ENCODE data around the gene GAPT.

Gene GAPT

DNA sequence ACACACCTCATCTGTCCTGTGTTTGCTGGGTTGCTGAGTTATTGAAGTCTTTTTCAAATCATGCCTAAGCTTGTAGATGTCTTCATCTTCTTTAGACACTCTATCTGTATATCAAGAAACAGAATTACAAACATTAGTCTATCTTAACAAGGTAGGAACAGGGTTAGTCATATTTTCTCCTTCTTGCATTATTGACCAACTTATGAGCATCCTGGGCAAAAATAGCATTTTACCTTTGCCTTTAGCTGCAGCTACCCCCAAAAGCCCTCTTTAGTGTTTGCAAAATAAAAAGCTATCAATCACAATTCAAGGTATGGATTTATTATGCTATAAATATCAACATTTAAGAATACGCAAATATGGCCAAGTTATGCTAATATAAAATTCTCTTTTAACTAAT, 34.7 kb upstream of the GAPT start:
- Histone ChIP-seq H3K9me3 (ENCODE audit: control insufficient read depth, insufficient read depth, low read depth, low read length) (no peaks in the 10 kb centered on the region), H3K4me1 (ENCODE audit: control insufficient read depth, insufficient read depth, low read length) (no peaks in the 10 kb centered on the region), H3K4me3 (ENCODE audit: low read depth, low read length) (no peak overlapping the region), H3K27ac (ENCODE audit: extremely low read depth, low read depth, low read length) (no peak overlapping the region), H3K36me3 (ENCODE audit: control insufficient read depth in 2 of 2, insufficient read depth in 1 of 2, low read length in 2 of 2) (peaks cover 21 to 61% of the 10 kb centered on the region in 2 experiments; a peak in 2 of 3 replicates)
- CTCF ChIA-PET: interaction anchor here (1.9 kb wide), 1 partner anchor 569 kb away, joined by 7 read pairs; no protein-coding TSS in a partner anchor
- TF ChIP-seq ZNF37A (tag by site-specific recombination; IDR thresholded peaks at IDR 0.05): no peak
- no peak for TF ChIP-seq ZNF585B (tag by site-specific recombination; IDR thresholded peaks at IDR 0.05)
- TF ChIP-seq, protein P1, sequence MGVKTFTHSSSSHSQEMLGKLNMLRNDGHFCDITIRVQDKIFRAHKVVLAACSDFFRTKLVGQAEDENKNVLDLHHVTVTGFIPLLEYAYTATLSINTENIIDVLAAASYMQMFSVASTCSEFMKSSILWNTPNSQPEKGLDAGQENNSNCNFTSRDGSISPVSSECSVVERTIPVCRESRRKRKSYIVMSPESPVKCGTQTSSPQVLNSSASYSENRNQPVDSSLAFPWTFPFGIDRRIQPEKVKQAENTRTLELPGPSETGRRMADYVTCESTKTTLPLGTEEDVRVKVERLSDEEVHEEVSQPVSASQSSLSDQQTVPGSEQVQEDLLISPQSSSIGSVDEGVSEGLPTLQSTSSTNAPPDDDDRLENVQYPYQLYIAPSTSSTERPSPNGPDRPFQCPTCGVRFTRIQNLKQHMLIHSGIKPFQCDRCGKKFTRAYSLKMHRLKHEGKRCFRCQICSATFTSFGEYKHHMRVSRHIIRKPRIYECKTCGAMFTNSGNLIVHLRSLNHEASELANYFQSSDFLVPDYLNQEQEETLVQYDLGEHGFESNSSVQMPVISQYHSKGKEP (tag by site-specific recombination; IDR thresholded peaks at IDR 0.05): no peak
- no peak for TF ChIP-seq ZNF23 (tag by site-specific recombination; IDR thresholded peaks at IDR 0.05; ENCODE audit: borderline replicate concordance)
- TF ChIP-seq FEZF1 (tag by site-specific recombination; IDR thresholded peaks at IDR 0.05): no peak
- TF ChIP-seq RBAK (tag by site-specific recombination; IDR thresholded peaks at IDR 0.05): no peak
- TF ChIP-seq, protein P2, sequence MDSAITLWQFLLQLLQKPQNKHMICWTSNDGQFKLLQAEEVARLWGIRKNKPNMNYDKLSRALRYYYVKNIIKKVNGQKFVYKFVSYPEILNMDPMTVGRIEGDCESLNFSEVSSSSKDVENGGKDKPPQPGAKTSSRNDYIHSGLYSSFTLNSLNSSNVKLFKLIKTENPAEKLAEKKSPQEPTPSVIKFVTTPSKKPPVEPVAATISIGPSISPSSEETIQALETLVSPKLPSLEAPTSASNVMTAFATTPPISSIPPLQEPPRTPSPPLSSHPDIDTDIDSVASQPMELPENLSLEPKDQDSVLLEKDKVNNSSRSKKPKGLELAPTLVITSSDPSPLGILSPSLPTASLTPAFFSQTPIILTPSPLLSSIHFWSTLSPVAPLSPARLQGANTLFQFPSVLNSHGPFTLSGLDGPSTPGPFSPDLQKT (IDR thresholded peaks at IDR 0.05; ENCODE audit: borderline replicate concordance, low read depth, low read length): no peak
- POLR2A ChIA-PET: no interaction called here

DNA sequence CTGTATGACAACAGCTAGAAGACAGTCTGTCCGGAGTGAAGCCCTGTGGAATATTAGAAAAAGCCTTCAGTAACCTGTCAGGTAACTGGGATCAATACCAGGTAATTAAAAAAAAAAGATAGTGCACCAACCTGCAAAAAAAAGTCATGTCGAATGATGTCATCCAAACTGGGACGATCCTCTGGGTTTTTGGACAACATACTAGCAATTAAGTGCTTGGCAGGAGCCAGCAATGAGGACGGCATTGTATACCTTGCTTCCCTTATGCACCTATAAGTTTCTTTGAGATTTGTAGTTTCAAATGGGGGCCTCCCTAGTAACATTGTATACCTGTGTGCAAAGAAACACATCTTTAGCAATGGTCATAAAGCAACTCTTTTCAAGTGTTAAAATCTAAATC, 34.2 kb upstream of the GAPT start:
- no peak overlapping the region for H3K27ac ChIP-seq (ENCODE audit: extremely low read depth, low read depth, low read length)
- no peaks in the 10 kb centered on the region for H3K4me1 ChIP-seq (ENCODE audit: control insufficient read depth, insufficient read depth, low read length)
- ChIA-PET CTCF (interaction anchor here (1.9 kb wide), 1 partner anchor 569 kb away, joined by 7 read pairs; no protein-coding TSS in a partner anchor), POLR2A (no interaction called here)
- no peaks in the 10 kb centered on the region for H3K9me3 ChIP-seq (ENCODE audit: control insufficient read depth, insufficient read depth, low read depth, low read length)
- no peak overlapping the region for H3K4me3 ChIP-seq (ENCODE audit: low read depth, low read length)
- TF ChIP-seq, protein P3, sequence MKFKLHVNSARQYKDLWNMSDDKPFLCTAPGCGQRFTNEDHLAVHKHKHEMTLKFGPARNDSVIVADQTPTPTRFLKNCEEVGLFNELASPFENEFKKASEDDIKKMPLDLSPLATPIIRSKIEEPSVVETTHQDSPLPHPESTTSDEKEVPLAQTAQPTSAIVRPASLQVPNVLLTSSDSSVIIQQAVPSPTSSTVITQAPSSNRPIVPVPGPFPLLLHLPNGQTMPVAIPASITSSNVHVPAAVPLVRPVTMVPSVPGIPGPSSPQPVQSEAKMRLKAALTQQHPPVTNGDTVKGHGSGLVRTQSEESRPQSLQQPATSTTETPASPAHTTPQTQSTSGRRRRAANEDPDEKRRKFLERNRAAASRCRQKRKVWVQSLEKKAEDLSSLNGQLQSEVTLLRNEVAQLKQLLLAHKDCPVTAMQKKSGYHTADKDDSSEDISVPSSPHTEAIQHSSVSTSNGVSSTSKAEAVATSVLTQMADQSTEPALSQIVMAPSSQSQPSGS (tag by site-specific recombination; IDR thresholded peaks at IDR 0.05; ENCODE audit: low read depth): peak; percentile 73
- TF ChIP-seq ZNF266 (tag by site-specific recombination; IDR thresholded peaks at IDR 0.05; ENCODE audit: low read depth) (no peak), ZBTB17 (tag by site-specific recombination; IDR thresholded peaks at IDR 0.05) (no peak), ZFP3 (tag by site-specific recombination; IDR thresholded peaks at IDR 0.05; ENCODE audit: low read depth) (no peak), ZNF510 (tag by site-specific recombination; IDR thresholded peaks at IDR 0.05; ENCODE audit: insufficient replicate concordance) (no peak), MYNN (tag by site-specific recombination; IDR thresholded peaks at IDR 0.05; ENCODE audit: borderline replicate concordance) (no peak), ZBTB1 (tag by site-specific recombination; IDR thresholded peaks at IDR 0.05) (no peak)
- TF ChIP-seq, protein P4, sequence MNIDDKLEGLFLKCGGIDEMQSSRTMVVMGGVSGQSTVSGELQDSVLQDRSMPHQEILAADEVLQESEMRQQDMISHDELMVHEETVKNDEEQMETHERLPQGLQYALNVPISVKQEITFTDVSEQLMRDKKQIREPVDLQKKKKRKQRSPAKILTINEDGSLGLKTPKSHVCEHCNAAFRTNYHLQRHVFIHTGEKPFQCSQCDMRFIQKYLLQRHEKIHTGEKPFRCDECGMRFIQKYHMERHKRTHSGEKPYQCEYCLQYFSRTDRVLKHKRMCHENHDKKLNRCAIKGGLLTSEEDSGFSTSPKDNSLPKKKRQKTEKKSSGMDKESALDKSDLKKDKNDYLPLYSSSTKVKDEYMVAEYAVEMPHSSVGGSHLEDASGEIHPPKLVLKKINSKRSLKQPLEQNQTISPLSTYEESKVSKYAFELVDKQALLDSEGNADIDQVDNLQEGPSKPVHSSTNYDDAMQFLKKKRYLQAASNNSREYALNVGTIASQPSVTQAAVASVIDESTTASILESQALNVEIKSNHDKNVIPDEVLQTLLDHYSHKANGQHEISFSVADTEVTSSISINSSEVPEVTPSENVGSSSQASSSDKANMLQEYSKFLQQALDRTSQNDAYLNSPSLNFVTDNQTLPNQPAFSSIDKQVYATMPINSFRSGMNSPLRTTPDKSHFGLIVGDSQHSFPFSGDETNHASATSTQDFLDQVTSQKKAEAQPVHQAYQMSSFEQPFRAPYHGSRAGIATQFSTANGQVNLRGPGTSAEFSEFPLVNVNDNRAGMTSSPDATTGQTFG (tag by site-specific recombination; IDR thresholded peaks at IDR 0.05; ENCODE audit: borderline replicate concordance): no peak
- peaks cover 21 to 61% of the 10 kb centered on the region in 2 experiments; a peak in 2 of 3 replicates for H3K36me3 ChIP-seq (ENCODE audit: control insufficient read depth in 2 of 2, insufficient read depth in 1 of 2, low read length in 2 of 2)

Data from HEK293 (cell line).